IPS DF 6.9 (cell line): ENCODE results near the gene SIGMAR1.

Source experiments
- DNase-seq: peaks from one replicate; pipeline ENCODE4 v3.0.0-alpha.2; 2013; ENCODE audit warnings: low read depth, low spot score
- H3K27ac ChIP-seq: one replicate; pipeline ENCODE4 v1.5.1; 2013; ENCODE audit warnings: low read length, control low read depth
- H3K27me3 ChIP-seq: 2 replicates; pipeline ENCODE4 v1.6.1; 2013; ENCODE audit warnings: mild to moderate bottlenecking, low read length; ENCODE audit not compliant: control insufficient read depth, insufficient read depth
- H3K36me3 ChIP-seq: 2 replicates; pipeline ENCODE4 v1.6.1; 2013; ENCODE audit warnings: low read length; ENCODE audit not compliant: control insufficient read depth, insufficient read depth
- H3K4me1 ChIP-seq: 2 replicates; pipeline ENCODE4 v1.6.1; 2013; ENCODE audit warnings: low read length; ENCODE audit not compliant: control insufficient read depth, insufficient read depth
- H3K4me3 ChIP-seq: 2 replicates; pipeline ENCODE4 v1.5.1; 2013; ENCODE audit warnings: mild to moderate bottlenecking, low read length
- H3K9me3 ChIP-seq: 2 replicates; pipeline ENCODE4 v1.6.1; 2013; ENCODE audit warnings: low read length, inconsistent platforms; ENCODE audit not compliant: control insufficient read depth, insufficient read depth
- WGBS: extraction: QIAGEN DNeasy Blood & Tissue Kit; methylation state at CpG from one replicate; pipeline ENCODE4 v1.1.7; 2013; ENCODE audit warnings: mixed read lengths, missing lambda C conversion rate; ENCODE audit not compliant: insufficient read length, insufficient coverage; 5-methylcytosine and 5-hydroxymethylcytosine counted together

Gene SIGMAR1

GRCh38 chr9:34615132-34615531, 22.5 kb downstream of the SIGMAR1 start:
- H3K9me3 ChIP-seq, result no peaks in the 10 kb centered on the region
- H3K27ac ChIP-seq, result no peak overlapping the region
- H3K36me3 ChIP-seq, result no peaks in the 10 kb centered on the region
- no CpG with 5 or more reads among the region's 2 CpGs for WGBS
- no peak for DNase-seq
- no peaks in the 10 kb centered on the region for H3K27me3 ChIP-seq
- H3K4me1 ChIP-seq, result no peaks in the 10 kb centered on the region
- no peak overlapping the region for H3K4me3 ChIP-seq

DNA sequence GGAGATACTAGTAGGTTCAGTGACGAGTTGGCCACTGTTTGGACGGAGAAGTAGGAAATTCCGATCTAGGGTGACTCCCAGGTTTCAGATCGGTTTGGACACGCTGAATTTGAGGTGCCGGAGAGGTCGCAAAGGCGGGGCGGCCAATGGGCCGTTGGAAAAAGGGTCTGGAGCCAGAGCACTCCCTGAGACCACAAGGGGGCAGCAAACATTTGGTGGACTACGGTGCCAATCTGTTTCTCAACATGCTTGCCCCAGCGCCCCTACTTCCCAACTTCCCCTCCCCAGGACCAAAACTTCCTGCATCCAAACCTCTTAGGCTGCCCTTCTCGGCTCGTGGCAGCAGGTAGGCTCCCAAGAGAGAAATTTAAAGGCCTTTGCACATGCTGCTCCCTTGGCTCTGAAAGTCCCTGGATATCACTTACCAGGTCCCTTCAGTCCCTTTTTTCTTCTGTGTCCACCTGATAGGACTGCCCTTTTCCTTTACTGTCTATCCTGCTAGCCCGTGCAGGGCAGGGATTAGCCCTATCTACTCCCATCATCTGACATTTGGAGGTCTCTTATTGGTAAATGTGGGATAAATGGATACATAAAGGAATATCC, 24.7 kb downstream of the SIGMAR1 start:
- Histone ChIP-seq H3K27me3 (no peaks in the 10 kb centered on the region), H3K4me3 (peak overlapping the region; percentile 65; the same call in 1 of the 2 replicates), H3K27ac (no peak overlapping the region), H3K4me1 (no peaks in the 10 kb centered on the region), H3K36me3 (no peaks in the 10 kb centered on the region), H3K9me3 (no peaks in the 10 kb centered on the region)
- DNase-seq, result no peak
- WGBS, result no CpG with 5 or more reads among the region's 15 CpGs

- WGBS, result no CpG with 5 or more reads among the region's 77 CpGs
- Histone ChIP-seq H3K4me3 (peak within 1 kb of the TSS; percentile 65), H3K9me3 (no peaks in the 10 kb centered on the region), H3K36me3 (no peaks in the 10 kb centered on the region), H3K27me3 (no peaks in the 10 kb centered on the region), H3K27ac (no peak within 1 kb of the TSS), H3K4me1 (no peaks in the 10 kb centered on the region)
- DNase-seq, result no peak
Observed at GRCh38 chr9:34611811-34612787, 25.5 kb downstream of the SIGMAR1 start, which contains the start of gene RPP25L. RPP25L (minus strand) TSS chr9:34612097; CDS start chr9:34611296, 801 bp downstream.

- Histone ChIP-seq H3K36me3 (no peaks in the 10 kb centered on the region), H3K27me3 (no peaks in the 10 kb centered on the region), H3K4me3 (peak overlapping the region; percentile 50; the same call in 1 of the 2 replicates), H3K4me1 (no peaks in the 10 kb centered on the region), H3K27ac (no peak overlapping the region), H3K9me3 (no peaks in the 10 kb centered on the region)
- no CpG with 5 or more reads among the region's 10 CpGs for WGBS
- no peak for DNase-seq
Observed at GRCh38 chr9:34611251-34611810, 26.3 kb downstream of the SIGMAR1 start.

GRCh38 chr9:34610434-34611206, 27.0 kb downstream of the SIGMAR1 start:
- no peaks in the 10 kb centered on the region for H3K27me3 ChIP-seq
- H3K9me3 ChIP-seq, result no peaks in the 10 kb centered on the region
- H3K4me3 ChIP-seq, result no peak overlapping the region
- H3K36me3 ChIP-seq, result no peaks in the 10 kb centered on the region
- WGBS, result no CpG with 5 or more reads among the region's 20 CpGs
- H3K4me1 ChIP-seq, result no peaks in the 10 kb centered on the region
- no peak overlapping the region for H3K27ac ChIP-seq
- no peak for DNase-seq

GRCh38 chr9:34607331-34607730, 30.3 kb downstream of the SIGMAR1 start:
- Histone ChIP-seq H3K4me3 (no peak overlapping the region), H3K4me1 (no peaks in the 10 kb centered on the region), H3K9me3 (no peaks in the 10 kb centered on the region), H3K27ac (no peak overlapping the region), H3K27me3 (no peaks in the 10 kb centered on the region), H3K36me3 (no peaks in the 10 kb centered on the region)
- no peak for DNase-seq
- WGBS, result no CpG with 5 or more reads among the region's 2 CpGs

GRCh38 chr9:34606905-34607304, 30.7 kb downstream of the SIGMAR1 start:
- Histone ChIP-seq H3K4me3 (no peak overlapping the region), H3K27me3 (no peaks in the 10 kb centered on the region), H3K9me3 (no peaks in the 10 kb centered on the region), H3K27ac (no peak overlapping the region), H3K36me3 (no peaks in the 10 kb centered on the region), H3K4me1 (no peaks in the 10 kb centered on the region)
- WGBS, result no CpG with 5 or more reads among the region's 3 CpGs
- DNase-seq, result no peak

DNA sequence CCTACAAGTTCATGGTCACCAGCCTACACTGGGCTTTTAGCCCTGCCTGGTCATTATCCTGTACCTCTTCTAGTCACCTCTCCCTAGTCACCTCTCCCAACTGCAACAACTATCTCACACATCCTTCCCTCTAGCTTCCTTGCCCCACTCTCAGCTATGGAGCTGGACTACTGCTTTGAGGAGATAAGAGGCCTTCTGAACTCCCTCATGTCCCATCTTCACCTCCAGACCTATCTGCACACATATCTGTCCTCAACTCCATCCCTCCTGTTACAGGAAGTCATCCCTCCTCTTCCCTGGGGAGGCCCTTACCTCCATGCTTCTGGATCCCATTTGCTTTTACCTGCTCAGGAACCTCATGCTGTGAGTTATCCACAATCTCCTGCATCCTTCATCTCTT, 31.4 kb downstream of the SIGMAR1 start:
- no peak overlapping the region for H3K27ac ChIP-seq
- H3K4me3 ChIP-seq, result no peak overlapping the region
- H3K4me1 ChIP-seq, result no peaks in the 10 kb centered on the region
- no peaks in the 10 kb centered on the region for H3K27me3 ChIP-seq
- DNase-seq, result no peak
- H3K36me3 ChIP-seq, result no peaks in the 10 kb centered on the region
- no peaks in the 10 kb centered on the region for H3K9me3 ChIP-seq

GRCh38 chr9:34603610-34604231, 33.9 kb downstream of the SIGMAR1 start:
- no peak for DNase-seq
- no CpG with 5 or more reads among the region's 4 CpGs for WGBS

More at GRCh38 chr9:34603610-34604231, 33.9 kb downstream of the SIGMAR1 start:
- no peaks in the 10 kb centered on the region for H3K27me3 ChIP-seq
- H3K4me1 ChIP-seq, result no peaks in the 10 kb centered on the region
- no peaks in the 10 kb centered on the region for H3K9me3 ChIP-seq
- H3K36me3 ChIP-seq, result no peaks in the 10 kb centered on the region
- no peak overlapping the region for H3K4me3 ChIP-seq
- no peak overlapping the region for H3K27ac ChIP-seq
